H4 (cell line): ENCODE measurements around the gene CD1E. TPM values are rescaled to one million over a fixed set of nuclear protein-coding genes. Genes with fewer than 3 reads are reported as not detected.
"Not testable (repeated sequence)": the region's sequence is repeated elsewhere in the genome, so short reads cannot be mapped to it uniquely, and the experiment has no call there.

Source experiments
- DNase-seq: peaks from one replicate; pipeline ENCODE4 v3.0.0-alpha.2; 2015; ENCODE audit warnings: low spot score
- total RNA-seq: library from RNA; depleted of rRNA; stranded (reverse); fragments of >200 nt; shearing (Covaris generic); gene quantifications from 2 replicates; pipeline ENCODE4 v1.2.3, GENCODE V29; 2014; rRNA removed

The CD1E gene
- not detected in 2 replicates for total RNA-seq

DNA sequence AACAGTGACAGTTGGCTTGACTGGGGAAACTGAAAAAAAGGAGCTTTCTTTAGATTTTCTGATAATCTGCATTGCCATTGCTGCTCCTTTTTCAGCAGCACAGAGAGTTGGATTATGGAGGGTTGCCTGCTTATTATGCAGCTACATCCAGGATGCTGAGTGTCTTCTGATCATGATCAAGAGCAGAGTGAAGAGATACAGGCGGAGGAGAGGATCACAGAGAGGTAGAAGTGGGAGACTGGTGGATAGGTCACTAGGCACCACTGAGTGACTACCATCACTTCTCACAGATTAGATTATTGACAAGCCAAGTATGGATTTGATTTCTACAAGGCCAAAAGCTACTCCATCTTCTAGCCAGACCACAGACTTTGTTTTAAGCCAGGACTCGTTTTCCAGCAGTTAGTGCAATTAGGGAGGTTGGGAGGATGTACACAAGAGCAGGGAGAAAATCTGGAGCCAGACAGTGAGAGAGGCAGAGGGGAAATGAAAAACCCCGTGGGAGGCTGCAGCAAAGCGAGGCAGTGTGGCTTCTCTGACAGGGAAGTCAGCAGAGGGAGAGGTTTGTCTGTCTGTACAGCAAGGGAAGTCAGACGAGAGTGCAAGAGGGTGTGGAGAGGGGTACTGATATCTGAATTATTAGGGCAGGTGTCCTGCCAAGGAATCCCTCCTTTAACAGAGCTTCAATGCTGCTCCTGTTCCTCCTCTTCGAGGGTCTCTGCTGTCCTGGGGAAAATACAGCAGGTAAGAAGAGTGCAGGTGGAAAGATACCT lies at the start of gene CD1E:
CD1E (plus strand) TSS at position 592 of the 773 bp plus-strand sequence; CDS start at position 687, 95 bp downstream.
- DNase-seq: no peak

DNA sequence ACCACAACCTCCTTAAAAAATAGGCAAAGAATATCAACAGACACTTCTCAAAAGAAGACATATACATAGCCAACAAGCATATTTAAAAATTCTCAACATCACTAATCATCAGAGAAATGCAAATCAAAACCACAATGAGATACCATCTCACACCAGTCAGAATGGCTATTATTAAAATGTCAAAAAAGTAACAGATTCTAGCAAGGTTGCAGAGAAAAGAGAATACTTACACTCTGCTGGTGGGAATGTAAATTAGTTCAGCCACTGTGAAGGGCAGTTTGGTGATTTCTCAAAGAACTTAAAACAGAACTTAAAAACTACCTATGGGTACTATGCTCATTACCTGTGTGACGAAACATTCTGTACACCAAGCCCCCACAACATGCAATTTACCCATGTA lies 43.1 kb upstream of the CD1E start:
- DNase-seq: no peak

GRCh38 chr1:158311066-158311465 lies 42.6 kb upstream of the CD1E start:
- DNase-seq: no peak

DNA sequence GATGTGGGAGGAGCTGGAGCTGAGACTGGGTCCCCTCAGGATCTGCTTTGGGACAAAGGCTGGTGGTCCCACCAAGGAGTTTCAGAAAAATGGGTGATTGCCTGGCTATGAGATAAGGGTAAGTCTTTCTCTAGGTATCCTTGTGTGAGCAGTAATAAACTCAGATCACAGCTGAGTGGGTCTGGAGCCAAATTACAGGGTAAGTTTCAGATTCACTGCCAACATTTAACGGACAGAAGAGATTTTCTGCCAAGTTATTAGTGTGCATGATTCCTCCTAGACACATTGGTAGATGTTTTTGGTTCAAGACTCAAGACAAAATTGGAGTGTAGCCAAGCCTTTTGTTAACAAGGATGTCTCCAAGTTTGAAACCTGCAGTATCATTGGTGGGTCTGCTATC lies 29.8 kb upstream of the CD1E start:
- DNase-seq: no peak

GRCh38 chr1:158324395-158324794 lies 29.3 kb upstream of the CD1E start:
- no peak for DNase-seq

DNA sequence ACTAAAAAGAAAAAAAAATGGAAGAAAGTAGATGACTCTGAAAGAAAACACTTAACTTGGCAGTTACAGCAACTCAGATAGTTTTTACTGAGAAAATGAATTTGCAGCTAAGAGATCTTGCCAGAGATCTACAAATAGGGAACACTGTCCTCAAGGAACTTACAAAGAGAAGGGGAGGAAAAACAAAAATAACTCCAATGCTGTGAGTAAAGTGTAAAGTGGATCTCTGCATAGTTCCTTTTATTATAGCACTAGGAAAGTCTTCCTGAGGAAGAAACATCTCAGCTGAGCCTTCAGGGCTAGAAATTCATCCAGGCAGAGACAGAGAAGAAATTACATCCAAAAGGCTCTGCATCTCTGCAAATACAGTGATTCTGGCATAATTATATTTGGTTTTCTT lies 26.2 kb upstream of the CD1E start:
- no peak for DNase-seq

- DNase-seq: no peak
Observed at GRCh38 chr1:158328426-158328825, 25.3 kb upstream of the CD1E start.

GRCh38 chr1:158329300-158329699 lies 24.4 kb upstream of the CD1E start:
- DNase-seq: no peak

GRCh38 chr1:158329733-158330132 lies 24.0 kb upstream of the CD1E start:
- DNase-seq: no peak

DNA sequence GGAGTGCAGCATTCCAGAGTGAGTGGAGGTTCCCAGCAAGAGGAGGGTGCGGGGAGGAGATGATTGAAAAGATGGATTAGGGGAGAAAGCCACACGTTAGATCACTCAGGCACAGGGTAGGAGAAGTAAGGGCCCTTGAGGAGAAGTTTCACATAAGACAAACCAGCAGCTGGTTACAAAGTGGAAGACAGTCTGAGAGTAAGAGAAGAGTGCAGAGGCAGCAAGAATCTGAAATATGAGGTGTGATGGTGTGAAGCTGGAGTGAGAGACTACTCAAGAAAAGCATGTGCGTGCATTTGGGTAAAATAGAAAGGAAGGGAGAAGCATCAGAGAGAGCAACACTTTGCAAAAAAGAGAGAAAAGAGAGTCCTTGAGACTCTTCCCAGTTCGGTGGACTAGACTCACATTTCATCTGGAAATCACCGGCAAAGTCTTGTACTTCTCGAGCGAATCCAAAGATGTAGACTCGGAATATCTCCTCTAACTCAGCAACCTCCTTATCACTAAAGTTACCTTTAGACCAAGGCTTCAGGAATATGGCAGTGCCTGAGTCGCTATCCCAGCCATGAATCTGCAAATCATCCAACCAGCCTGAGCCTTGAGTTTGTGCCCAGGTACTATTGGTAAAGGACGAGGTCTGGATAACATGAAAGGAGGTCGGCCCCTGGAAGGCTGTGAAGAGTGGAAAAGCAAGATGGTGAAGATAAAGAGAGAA lies 23.1 kb upstream of the CD1E start:
- DNase-seq: no peak

- DNase-seq: no peak
Observed at GRCh38 chr1:158331106-158331425, 22.6 kb upstream of the CD1E start.

DNA sequence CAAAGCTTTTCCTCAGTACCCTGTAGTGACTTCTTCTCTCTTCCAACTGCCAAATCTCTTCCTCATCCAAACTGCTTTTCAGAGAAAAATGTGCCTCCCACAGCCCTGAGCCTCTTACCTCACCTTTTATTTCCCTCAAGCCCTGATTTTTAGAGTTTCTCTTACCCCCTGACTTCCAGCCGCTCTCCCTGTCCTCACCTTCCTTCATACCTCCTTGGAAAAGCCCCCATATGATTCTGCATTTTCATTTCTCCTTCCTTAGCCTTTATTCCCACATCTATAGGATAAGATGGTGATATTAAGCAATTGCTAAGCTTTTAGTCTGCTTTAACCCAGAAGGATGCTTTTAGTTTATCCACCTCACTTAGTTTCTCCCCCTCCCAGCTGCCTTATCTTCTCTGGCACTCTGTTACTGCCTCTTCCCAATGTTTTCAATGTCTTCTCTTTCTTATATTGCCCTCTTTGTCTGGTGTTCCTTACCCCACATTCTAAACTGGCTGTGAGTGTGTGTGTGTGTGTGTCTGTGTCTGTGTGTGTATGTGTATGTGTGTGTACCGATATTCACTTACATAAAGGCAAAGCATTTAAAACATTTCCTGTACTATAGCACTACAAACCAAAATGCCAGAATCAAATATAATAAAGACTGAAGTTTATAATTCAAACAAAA lies 22.1 kb upstream of the CD1E start, which contains the start of gene CD1B:
CD1B (minus strand) TSS at position 51 of the 670 bp plus-strand sequence. CDS start 108 bp downstream, outside the sequence.
- DNase-seq: no peak

- no peak for DNase-seq
Observed at GRCh38 chr1:158333405-158334155, 20.1 kb upstream of the CD1E start.

DNA sequence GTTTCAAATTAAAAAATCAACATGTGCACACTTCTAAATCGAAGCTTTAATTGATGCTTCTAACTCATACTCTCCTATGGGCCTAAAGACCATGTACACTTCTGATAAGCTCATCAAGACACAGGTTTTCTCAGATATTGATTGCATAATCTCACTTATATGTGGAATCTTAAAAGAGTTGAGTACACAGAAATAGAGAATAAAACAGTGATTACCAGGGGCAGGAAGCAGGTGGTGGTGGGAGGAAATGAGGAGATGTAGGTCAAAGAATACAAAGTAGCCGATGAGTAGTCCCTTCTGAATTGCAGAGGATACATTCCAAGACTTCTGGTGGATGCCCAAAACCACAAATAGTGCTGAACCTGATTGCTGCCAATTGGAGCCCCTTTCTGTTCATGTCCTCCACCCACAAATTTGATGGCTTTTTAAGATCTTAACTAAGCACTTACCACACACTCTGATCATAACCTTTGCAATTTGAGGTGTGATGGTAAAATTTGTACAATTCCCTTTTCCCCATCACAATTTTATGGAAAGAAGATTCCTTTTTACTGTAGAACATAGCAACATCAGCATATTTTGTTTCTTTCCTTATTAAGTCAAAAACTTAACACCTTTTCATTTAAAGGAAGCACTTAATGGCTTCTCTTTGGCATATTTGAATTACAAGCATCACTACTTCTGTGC lies 19.0 kb upstream of the CD1E start:
- DNase-seq: no peak

- no peak for DNase-seq
Observed at GRCh38 chr1:158335213-158335532, 18.5 kb upstream of the CD1E start.

DNA sequence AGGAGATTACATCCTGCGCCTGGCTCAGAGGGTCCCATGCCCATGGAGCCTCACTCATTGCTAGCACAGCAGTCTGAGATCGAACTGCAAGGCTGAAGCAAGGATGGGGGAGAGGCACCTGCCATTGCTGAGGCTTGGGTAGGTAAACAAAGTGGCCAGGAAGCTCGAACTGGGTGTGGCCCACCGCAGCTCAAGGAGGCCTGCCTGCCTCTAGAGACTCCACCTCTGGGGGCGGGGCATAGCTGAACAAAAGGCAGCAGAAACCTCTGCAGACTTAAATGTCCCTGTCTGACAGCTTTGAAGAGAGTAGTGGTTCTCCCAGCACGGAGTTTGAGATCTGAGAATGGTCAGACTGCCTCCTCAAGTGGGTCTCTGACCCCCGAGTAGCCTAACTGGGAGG lies 17.3 kb upstream of the CD1E start:
- DNase-seq: not testable (repeated sequence)

DNA sequence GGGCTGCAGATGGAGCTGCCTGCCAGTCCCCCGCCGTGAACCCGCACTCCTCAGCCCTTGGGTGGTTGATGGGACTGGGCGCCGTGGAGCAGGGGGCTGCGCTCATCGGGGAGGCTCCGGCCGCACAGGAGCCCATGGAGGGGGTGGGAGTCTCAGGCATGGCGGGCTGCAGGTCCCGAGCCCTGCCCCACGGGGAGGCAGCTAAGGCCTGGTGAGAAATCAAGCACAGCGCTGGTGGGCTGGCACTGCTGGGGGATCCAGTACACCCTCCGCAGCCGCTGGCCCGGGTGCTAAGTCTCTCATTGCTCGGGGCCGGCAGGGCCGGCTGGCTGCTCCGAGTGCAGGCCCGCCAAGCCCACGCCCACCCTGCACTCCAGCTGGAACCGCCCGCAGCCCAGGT lies 4.7 kb upstream of the CD1E start:
- not testable (repeated sequence) for DNase-seq

- no peak for DNase-seq
Observed at GRCh38 chr1:158354255-158354654, 561 bp downstream of the CD1E start.

GRCh38 chr1:158355773-158356285 lies 2.1 kb downstream of the CD1E start:
- DNase-seq: no peak

DNA sequence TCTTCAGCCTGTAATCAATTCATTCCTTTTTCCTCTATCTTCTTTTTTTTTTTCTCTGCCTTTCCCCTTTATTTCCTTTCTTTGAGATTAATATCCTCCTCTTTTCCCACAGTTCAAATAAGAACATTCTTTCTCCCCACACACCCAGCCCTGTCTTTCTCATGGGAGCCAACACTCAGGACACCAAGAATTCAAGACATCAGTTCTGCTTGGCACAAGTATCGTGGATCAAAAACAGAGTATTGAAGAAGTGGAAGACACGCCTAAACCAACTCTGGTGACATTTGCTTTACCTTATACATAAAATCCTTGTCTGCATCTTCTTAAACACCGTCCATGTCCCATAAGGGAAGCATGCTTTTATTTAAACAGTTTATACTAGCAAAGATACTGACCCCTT lies 2.9 kb downstream of the CD1E start:
- DNase-seq: no peak

DNA sequence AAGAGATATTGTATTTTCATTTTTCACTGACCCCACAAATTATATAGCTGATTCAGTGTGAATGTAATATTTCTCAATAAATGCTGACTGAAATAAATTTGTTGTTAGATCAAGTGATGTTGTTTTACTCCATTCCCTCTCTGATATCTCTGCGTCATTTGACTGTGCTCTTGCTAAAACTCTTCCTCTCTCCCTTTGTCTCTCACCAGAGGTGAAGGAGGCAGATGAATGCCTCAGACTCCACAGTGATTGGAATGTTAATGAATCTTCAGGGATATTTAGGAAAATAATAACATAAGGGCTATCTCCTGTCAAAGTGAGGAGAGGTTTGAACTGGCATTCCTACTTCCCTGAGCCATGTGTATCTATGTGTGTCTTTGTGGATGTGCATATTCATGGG lies 3.7 kb downstream of the CD1E start:
- DNase-seq: no peak
